Measurements from ENCODE around the gene PARVA.

Gene PARVA

DNA sequence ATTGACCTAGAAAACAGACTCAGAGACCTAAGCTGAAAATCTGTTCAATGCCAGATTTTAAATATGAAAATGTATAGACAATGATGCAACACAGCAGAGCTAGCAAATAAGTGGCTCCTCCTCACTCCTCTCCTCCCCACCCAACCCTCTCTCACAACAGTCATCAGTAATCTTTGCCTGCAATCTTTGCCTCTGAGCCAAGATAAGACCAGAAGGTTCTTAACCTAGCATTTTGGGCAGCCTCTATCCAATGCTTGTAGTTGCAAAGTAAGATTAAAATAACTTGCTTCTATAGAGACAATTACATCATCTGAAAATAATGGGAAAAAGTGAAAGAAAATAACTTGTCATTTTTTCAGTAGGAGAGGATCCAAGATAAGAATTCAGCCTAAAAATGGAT lies 117.3 kb downstream of the PARVA start:
- Histone ChIP-seq H3K9me3 (no peaks in the 10 kb centered on the region), H3K36me3 (no peaks in the 10 kb centered on the region), H3K27me3 (peaks cover 25% of the 10 kb centered on the region), H3K4me3 (ENCODE audit: low read depth in 1 of 2, low read length in 1 of 2) (no peak overlapping the region), H3K4me1 (ENCODE audit: control insufficient read depth in 1 of 2, insufficient read depth in 1 of 2, low read depth in 1 of 2, low read length in 1 of 2) (no peaks in the 10 kb centered on the region), H3K27ac (no peak overlapping the region)
- TF ChIP-seq CTCF (IDR thresholded peaks at IDR 0.05), result no peak

GRCh38 chr11:12496181-12497025 lies 119.0 kb downstream of the PARVA start:
- no peaks in the 10 kb centered on the region for H3K36me3 ChIP-seq

GRCh38 chr11:12497431-12497830 lies 120.1 kb downstream of the PARVA start:
- TF ChIP-seq CTCF (IDR thresholded peaks at IDR 0.05), result no peak
- Histone ChIP-seq H3K27ac (no peak overlapping the region), H3K9me3 (no peaks in the 10 kb centered on the region), H3K27me3 (peaks cover 25% of the 10 kb centered on the region), H3K4me3 (ENCODE audit: low read depth in 1 of 2, low read length in 1 of 2) (no peak overlapping the region), H3K4me1 (ENCODE audit: control insufficient read depth in 1 of 2, insufficient read depth in 1 of 2, low read depth in 1 of 2, low read length in 1 of 2) (no peaks in the 10 kb centered on the region), H3K36me3 (no peaks in the 10 kb centered on the region)

More at GRCh38 chr11:12496181-12497025, 119.0 kb downstream of the PARVA start:
- no peaks in the 10 kb centered on the region for H3K9me3 ChIP-seq
- H3K4me1 ChIP-seq (ENCODE audit: control insufficient read depth in 1 of 2, insufficient read depth in 1 of 2, low read depth in 1 of 2, low read length in 1 of 2), result no peaks in the 10 kb centered on the region
- peaks cover 25% of the 10 kb centered on the region for H3K27me3 ChIP-seq
- H3K27ac ChIP-seq, result no peak overlapping the region
- no peak overlapping the region for H3K4me3 ChIP-seq (ENCODE audit: low read depth in 1 of 2, low read length in 1 of 2)
- TF ChIP-seq CTCF (IDR thresholded peaks at IDR 0.05), result no peak

- Histone ChIP-seq H3K27ac (no peak overlapping the region), H3K4me3 (ENCODE audit: low read depth in 1 of 2, low read length in 1 of 2) (no peak overlapping the region), H3K4me1 (ENCODE audit: control insufficient read depth in 1 of 2, insufficient read depth in 1 of 2, low read depth in 1 of 2, low read length in 1 of 2) (no peaks in the 10 kb centered on the region), H3K27me3 (peaks cover 21% of the 10 kb centered on the region), H3K9me3 (no peaks in the 10 kb centered on the region), H3K36me3 (no peaks in the 10 kb centered on the region)
- no peak for TF ChIP-seq CTCF (IDR thresholded peaks at IDR 0.05)
Observed at GRCh38 chr11:12499071-12499470, 121.7 kb downstream of the PARVA start.

DNA sequence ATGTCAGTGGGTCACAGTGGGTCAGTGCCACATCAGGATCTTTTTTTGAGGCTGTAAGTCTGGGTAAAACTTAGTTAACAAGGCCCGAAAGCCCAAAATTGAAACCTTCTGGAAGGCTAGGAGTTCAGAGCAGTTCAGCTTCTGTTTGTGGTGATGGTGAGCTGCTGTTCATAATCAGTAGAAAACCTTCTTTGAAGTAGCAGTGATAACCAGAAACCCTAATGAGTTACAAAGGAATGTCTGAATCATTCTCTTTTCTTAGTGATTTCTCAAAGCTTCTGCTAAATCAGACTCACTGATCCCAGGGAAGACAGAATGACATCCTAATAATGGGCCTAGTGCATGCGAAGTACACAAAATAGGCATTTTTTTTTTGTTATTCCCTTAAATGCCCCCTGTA lies 124.7 kb downstream of the PARVA start:
- no peaks in the 10 kb centered on the region for H3K27me3 ChIP-seq
- TF ChIP-seq CTCF (IDR thresholded peaks at IDR 0.05), result no peak
- H3K4me3 ChIP-seq (ENCODE audit: low read depth in 1 of 2, low read length in 1 of 2), result no peak overlapping the region
- no peak overlapping the region for H3K27ac ChIP-seq
- no peaks in the 10 kb centered on the region for H3K36me3 ChIP-seq
- no peaks in the 10 kb centered on the region for H3K4me1 ChIP-seq (ENCODE audit: control insufficient read depth in 1 of 2, insufficient read depth in 1 of 2, low read depth in 1 of 2, low read length in 1 of 2)
- H3K9me3 ChIP-seq, result no peaks in the 10 kb centered on the region
